Transverse colon (tissue), 4 donors: ENCODE data around the gene ABCB8. TPM values are rescaled to one million over a fixed set of nuclear protein-coding genes. Genes with fewer than 3 reads are reported as not detected.

Source experiments
- DNase-seq: peaks from one replicate; pipeline ENCODE4 v3.0.0-alpha.2; 2019
- H3K27ac ChIP-seq, 4 donors: fragments of 200-600 bp; sonication (generic); 2 replicates each; pipeline ENCODE4 v1.5.1; 2016 to 2018; ENCODE audit warnings: inconsistent platforms in 4 of 4
- H3K27me3 ChIP-seq: fragments of 200-600 bp; sonication (generic); 2 replicates; pipeline ENCODE4 v1.5.1; 2017; ENCODE audit warnings: inconsistent platforms
- H3K36me3 ChIP-seq, 4 donors: fragments of 200-600 bp; sonication (generic); 2 replicates each; pipeline ENCODE4 v1.5.1; 2017 to 2019; ENCODE audit warnings: inconsistent platforms in 4 of 4
- H3K4me1 ChIP-seq, 4 donors: fragments of 200-600 bp; sonication (generic); 2 replicates each; pipeline ENCODE4 v1.5.1; 2017 to 2020; ENCODE audit warnings: inconsistent platforms in 4 of 4
- H3K4me3 ChIP-seq, 4 donors: fragments of 200-600 bp; sonication (generic); 1 replicate in 1 of 4; 2 replicates in 3 of 4; pipeline versions ENCODE4 v1.5.1 to v1.6.1; 2017 to 2019; ENCODE audit warnings: inconsistent platforms in 4 of 4
- H3K9me3 ChIP-seq, 2 donors: fragments of 200-600 bp; sonication (generic); 2 replicates each; pipeline ENCODE4 v1.5.1; 2017 to 2019; ENCODE audit warnings: inconsistent platforms in 2 of 2
- EP300 ChIP-seq: sonication (generic); formaldehyde crosslinking; IDR thresholded peaks from one replicate; pipeline ENCODE4 v1.6.1; 2017; ENCODE audit warnings: antibody characterized with exemption, low read depth
- POLR2A ChIP-seq: fragments of 450-650 bp; IDR thresholded peaks from one replicate; pipeline ENCODE4 v1.6.1; 2016; ENCODE audit warnings: antibody characterized with exemption, mild to moderate bottlenecking, moderate library complexity
- POLR2AphosphoS5 ChIP-seq, 3 donors: sonication (generic); formaldehyde crosslinking; IDR thresholded peaks; one replicate each; pipeline ENCODE4 v1.6.1; 2016; ENCODE audit warnings: antibody characterized with exemption in 3 of 3
- WGBS, 2 donors: methylation state at CpG; one replicate each; pipeline ENCODE4 v1.1.5; 2018; ENCODE audit warnings: low coverage in 1 of 2; 5-methylcytosine and 5-hydroxymethylcytosine counted together
- in situ Hi-C, 4 donors: fragments of 200-750 bp; cut with MboI; loops; one replicate each; pipeline versions ENCODE4 v1.15.0 to v1.15.1; 2017; ENCODE audit warnings: low sequenced_read_pairs in 3 of 4, low pct_ligation_motif_present in 1 of 4, low pct_unique_long_range_greater_than_20kb in 1 of 4
- intact Hi-C: fragments of 100-400 bp; cut with DNase I; formaldehyde crosslinking; loops from one replicate; pipeline ENCODE4 v1.15.1; 2023; ENCODE audit warnings: low total_unique reads
- total RNA-seq, 4 donors: library from RNA; depleted of rRNA; stranded (reverse); fragments of >200 nt; gene quantifications; one replicate each; pipeline ENCODE4 v1.1.0, GENCODE V29; 2016
- TF ChIP-seq, protein P1 (sequence below), 5 experiments: fragments of 200-600 bp in 3 of 5; fragments of 450-650 bp in 2 of 5; sonication (generic) in 3 of 5; IDR thresholded peaks; 1 replicate in 2 of 5; 2 replicates in 3 of 5; pipeline ENCODE4 v1.5.1; 2016 to 2017; ENCODE audit warnings: antibody characterized with exemption in 5 of 5, inconsistent platforms in 3 of 5, mild to moderate bottlenecking in 2 of 5, moderate library complexity in 1 of 5

ABCB8 gene
- total RNA-seq, 4 donors from 2014 or later, result 33.3 to 76.4 (median 51.4) TPM

DNA sequence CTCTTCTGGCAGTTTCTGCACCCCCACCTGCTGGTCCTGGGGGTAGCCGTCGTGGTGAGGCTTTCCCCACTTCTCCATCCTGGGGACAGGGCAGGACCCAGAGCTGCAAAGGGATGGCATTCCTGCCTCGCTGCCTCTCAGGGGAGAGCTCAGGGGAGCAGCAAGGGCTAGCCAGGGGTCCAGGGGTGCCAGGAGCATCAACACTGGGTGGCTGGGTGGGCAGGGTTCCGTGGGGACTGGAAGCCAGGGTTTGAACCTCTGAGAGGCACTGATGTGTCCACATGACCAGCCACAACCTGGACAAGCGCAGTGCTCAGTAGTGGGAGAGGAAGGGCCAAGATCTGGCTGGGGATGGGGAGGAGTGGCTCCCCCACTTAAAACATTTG, 5.6 kb downstream of the ABCB8 start:
- 94% methylated on average over 5 of the region's 5 CpGs; no CpG with 5 or more reads in 1 of the 2 donors for WGBS, 2 donors

DNA sequence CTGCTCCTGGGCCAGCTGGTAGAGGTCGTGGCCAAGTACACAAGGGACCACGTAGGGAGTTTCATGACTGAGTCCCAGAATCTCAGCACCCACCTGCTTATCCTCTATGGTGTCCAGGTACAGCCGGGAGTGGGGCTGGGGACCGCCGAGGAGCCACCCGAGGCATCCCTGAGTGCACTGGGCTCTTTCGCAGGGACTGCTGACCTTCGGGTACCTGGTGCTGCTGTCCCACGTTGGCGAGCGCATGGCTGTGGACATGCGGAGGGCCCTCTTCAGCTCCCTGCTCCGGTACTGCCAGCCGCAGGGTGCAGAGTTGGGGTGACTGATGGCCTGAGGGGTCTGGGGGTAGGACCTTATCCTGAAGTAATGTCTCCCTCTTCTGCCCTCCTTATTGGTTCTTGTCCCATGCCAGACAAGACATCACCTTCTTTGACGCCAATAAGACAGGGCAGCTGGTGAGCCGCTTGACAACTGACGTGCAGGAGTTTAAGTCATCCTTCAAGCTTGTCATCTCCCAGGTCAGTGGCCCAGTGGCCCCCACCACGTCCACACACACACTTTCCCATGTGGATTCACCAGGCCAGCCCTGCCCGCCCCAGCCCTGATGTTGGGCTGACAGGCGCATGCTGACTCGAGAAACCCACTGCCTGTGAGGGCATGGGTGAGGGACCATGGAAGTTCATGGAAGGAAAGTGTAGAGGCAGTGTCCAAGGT, 6.2 kb downstream of the ABCB8 start:
- H3K36me3 ChIP-seq, result peaks cover 0 to 5% (median 2%) of the 10 kb centered on the region in 4 donors
- 91% methylated on average over 21 of the region's 21 CpGs; no CpG with 5 or more reads in 1 of the 2 donors for WGBS, 2 donors

More for the DNA sequence above, 5.6 kb downstream of the ABCB8 start:
- intact Hi-C loops (no loop called here), in situ Hi-C loops (loop anchor here in 1 of 4 donors (10.0 kb wide), 1 partner anchor 71 kb away; no protein-coding TSS in a partner anchor)
- peaks cover 0 to 16% (median 8%) of the 10 kb centered on the region in 4 donors for H3K4me1 ChIP-seq
- no peaks in the 10 kb centered on the region for H3K9me3 ChIP-seq
- H3K27me3 ChIP-seq, result no peaks in the 10 kb centered on the region
- H3K4me3 ChIP-seq, result no peak overlapping the region
- H3K36me3 ChIP-seq, result peaks cover 0 to 5% (median 2%) of the 10 kb centered on the region in 4 donors
- no peak for TF ChIP-seq EP300
- no peak for TF ChIP-seq POLR2A
- TF ChIP-seq, protein P1, sequence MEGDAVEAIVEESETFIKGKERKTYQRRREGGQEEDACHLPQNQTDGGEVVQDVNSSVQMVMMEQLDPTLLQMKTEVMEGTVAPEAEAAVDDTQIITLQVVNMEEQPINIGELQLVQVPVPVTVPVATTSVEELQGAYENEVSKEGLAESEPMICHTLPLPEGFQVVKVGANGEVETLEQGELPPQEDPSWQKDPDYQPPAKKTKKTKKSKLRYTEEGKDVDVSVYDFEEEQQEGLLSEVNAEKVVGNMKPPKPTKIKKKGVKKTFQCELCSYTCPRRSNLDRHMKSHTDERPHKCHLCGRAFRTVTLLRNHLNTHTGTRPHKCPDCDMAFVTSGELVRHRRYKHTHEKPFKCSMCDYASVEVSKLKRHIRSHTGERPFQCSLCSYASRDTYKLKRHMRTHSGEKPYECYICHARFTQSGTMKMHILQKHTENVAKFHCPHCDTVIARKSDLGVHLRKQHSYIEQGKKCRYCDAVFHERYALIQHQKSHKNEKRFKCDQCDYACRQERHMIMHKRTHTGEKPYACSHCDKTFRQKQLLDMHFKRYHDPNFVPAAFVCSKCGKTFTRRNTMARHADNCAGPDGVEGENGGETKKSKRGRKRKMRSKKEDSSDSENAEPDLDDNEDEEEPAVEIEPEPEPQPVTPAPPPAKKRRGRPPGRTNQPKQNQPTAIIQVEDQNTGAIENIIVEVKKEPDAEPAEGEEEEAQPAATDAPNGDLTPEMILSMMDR (IDR thresholded peaks at IDR 0.05), result no peak
- no peak for TF ChIP-seq POLR2AphosphoS5 (IDR thresholded peaks at IDR 0.05)
- no peak for DNase-seq
- H3K27ac ChIP-seq, result no peak overlapping the region

DNA sequence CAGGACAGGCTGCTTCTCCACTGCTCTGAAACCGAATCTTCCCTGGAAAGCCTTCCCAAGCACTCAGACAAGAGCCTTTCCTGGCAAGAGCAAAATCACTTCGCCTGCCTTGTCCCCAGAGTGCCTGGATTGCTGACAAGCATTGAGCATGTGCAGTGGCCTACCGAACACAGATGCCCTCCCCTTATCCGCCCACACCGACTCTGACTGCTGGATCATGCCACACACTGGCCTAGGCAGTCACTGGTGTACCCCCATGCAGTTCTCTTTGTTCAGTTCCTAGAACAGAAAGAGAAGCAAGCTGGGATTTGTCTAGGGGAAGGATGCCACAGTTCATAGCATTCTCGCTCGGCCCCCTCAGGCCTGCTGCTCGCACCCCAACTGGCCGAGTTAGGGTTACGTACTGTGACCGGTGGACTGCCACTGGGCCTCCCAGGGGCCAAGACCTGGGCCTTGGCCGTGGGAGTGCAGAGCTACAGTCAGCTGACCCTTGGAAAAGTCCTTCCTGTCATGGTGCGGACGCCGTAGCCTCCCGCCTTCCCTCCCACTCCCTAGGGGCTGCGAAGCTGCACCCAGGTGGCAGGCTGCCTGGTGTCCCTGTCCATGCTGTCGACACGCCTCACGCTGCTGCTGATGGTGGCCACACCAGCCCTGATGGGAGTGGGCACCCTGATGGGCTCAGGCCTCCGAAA, 6.9 kb downstream of the ABCB8 start:
- H3K4me1 ChIP-seq, result peaks cover 0 to 13% (median 9%) of the 10 kb centered on the region in 4 donors
- no peaks in the 10 kb centered on the region for H3K9me3 ChIP-seq
- WGBS, 2 donors, result 93% methylated on average over 16 of the region's 21 CpGs; no CpG with 5 or more reads in 1 of the 2 donors
- H3K36me3 ChIP-seq, result peaks cover 0 to 5% (median 2%) of the 10 kb centered on the region in 4 donors
- intact Hi-C loops (no loop called here), in situ Hi-C loops (loop anchor here in 1 of 4 donors (10.0 kb wide), 1 partner anchor 70 kb away; no protein-coding TSS in a partner anchor)
- H3K4me3 ChIP-seq, result no peak overlapping the region
- TF ChIP-seq POLR2AphosphoS5 (IDR thresholded peaks at IDR 0.05) (no peak), POLR2A (no peak), EP300 (no peak)
- TF ChIP-seq, protein P1 (IDR thresholded peaks at IDR 0.05), result no peak
- H3K27ac ChIP-seq, result no peak overlapping the region
- no peak for DNase-seq
- H3K27me3 ChIP-seq, result no peaks in the 10 kb centered on the region

More for the DNA sequence above, 6.2 kb downstream of the ABCB8 start:
- no peak overlapping the region for H3K4me3 ChIP-seq
- no peak overlapping the region for H3K27ac ChIP-seq
- H3K9me3 ChIP-seq, result no peaks in the 10 kb centered on the region
- no peaks in the 10 kb centered on the region for H3K27me3 ChIP-seq
- in situ Hi-C loops, result loop anchor here in 1 of 4 donors (10.0 kb wide), 1 partner anchor 70 kb away; no protein-coding TSS in a partner anchor
- TF ChIP-seq EP300 (no peak), POLR2AphosphoS5 (IDR thresholded peaks at IDR 0.05) (no peak), POLR2A (no peak)
- TF ChIP-seq, protein P1 (IDR thresholded peaks at IDR 0.05), result no peak
- DNase-seq, result no peak
- intact Hi-C loops, result no loop called here
- peaks cover 0 to 16% (median 7%) of the 10 kb centered on the region in 4 donors for H3K4me1 ChIP-seq

DNA sequence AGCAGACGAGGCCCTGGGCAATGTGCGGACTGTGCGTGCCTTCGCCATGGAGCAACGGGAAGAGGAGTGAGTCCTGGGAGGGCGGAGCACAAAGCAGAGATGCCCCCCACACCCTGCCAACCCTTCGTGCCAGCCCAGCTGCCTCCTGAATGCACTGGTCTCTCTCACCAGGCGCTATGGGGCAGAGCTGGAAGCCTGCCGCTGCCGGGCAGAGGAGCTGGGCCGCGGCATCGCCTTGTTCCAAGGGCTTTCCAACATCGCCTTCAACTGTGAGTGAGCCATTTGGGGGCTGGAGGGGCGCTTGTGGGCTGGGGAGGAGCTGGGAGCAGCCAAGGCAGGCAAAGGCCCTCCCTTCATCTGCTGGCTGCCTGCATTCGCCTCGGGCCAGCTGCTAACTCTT, 7.7 kb downstream of the ABCB8 start:
- 96% methylated on average over 17 of the region's 17 CpGs; no CpG with 5 or more reads in 1 of the 2 donors for WGBS, 2 donors
- no peak for TF ChIP-seq EP300
- TF ChIP-seq, protein P1 (IDR thresholded peaks at IDR 0.05), result no peak
- no peak for TF ChIP-seq POLR2AphosphoS5 (IDR thresholded peaks at IDR 0.05)
- no peak for TF ChIP-seq POLR2A

More for the DNA sequence above, 7.7 kb downstream of the ABCB8 start:
- Histone ChIP-seq H3K4me3 (no peak overlapping the region), H3K27ac (no peak overlapping the region), H3K9me3 (no peaks in the 10 kb centered on the region), H3K4me1 (peaks cover 0 to 13% (median 9%) of the 10 kb centered on the region in 4 donors), H3K27me3 (no peaks in the 10 kb centered on the region), H3K36me3 (peaks cover 0 to 5% (median 2%) of the 10 kb centered on the region in 4 donors)
- in situ Hi-C loops, result loop anchor here in 1 of 4 donors (10.0 kb wide), 1 partner anchor 69 kb away; no protein-coding TSS in a partner anchor
- no peak for DNase-seq
- intact Hi-C loops, result no loop called here
